ENCODE measurements around the gene SOX4.
A peak's percentile ranks its signal among the peaks of the same experiment; 100 is the strongest.
"Not testable (repeated sequence)": the region's sequence is repeated elsewhere in the genome, so short reads cannot be mapped to it uniquely, and the experiment has no call there.

SOX4 gene

GRCh38 chr6:21593412-21593926 lies at the start of gene SOX4:
Gene SOX4 (plus strand): TSS chr6:21593751. CDS start chr6:21594535, 784 bp downstream.
- DNase-seq: peak; percentile 95

DNA sequence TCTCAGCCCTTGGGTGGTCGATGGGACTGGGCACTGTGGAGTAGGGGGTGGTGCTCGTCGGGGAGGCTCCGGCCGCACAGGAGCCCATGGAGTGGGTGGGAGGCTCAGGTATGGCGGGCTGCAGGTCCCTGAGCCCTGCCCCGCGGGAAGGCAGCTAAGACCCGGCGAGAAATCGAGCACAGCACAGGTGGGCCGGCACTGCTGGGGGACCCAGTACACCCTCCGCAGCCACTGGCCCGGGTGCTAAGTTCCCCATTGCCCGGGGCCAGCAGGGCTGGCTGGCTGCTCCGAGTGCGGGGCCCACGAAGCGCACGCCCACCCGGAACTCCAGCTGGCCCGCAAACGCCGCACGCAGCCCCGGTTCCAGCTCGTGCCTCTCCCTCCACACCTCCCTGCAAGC lies 41.3 kb upstream of the SOX4 start:
- not testable (repeated sequence) for DNase-seq

DNA sequence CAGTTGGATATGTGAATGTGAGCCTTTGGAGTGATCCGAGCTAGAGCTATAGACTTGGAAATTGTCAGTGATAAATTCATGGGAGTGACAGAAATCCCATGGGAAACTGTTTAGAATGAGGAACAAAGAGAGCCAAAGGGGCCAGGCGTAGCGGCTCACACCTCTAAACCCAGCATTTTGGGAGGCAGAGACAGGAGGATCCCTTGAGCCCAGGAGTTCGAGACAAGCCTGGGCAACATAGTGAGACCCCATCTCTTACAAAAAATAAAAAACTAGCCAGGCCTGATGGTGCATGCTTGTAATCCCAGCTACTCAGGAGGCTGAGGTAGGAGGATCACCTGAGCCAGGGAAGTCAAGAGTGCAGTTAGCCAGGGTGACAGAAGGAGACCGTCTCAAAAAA lies 39.3 kb upstream of the SOX4 start:
- DNase-seq: no peak

DNA sequence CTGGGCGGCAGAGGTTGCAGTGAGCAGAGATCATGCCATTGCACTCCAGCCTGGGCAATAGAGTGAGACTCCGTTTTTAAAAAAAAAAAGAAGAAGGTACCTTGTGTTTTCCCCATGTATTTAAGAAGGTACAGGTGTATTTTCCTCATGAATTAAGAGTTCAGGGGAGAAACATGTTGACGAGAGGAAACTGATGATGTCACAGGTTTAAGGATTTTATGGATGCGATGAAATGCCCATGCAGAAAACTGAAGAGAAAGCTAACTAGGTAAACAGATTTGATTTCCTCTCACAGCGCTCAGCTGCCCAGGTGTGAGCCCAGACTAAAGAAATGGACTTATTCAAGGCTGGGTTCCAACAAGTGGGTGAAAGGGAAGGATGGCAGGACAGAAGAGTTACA lies 38.4 kb upstream of the SOX4 start:
- no peak for DNase-seq

DNA sequence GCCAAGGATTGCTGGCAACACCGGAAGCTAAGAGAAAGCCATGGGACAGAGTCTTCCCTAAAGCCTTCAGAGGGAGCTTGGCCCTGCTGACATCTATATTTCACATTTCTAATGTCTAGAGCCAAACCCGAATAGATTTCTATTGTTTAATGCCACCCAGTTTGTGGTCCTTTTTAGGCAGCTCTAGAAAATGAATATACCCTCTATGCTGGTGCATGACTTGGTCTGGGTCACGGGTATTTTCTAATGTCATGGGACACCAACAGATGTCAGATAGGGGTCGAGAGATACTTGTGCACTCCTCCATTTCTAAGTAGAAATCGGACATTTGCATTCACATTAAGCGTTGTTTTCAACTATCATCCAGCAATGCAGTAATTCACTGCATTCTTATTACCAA lies 37.0 kb upstream of the SOX4 start:
- no peak for DNase-seq

GRCh38 chr6:21556968-21557721 lies 36.4 kb upstream of the SOX4 start:
- peak; percentile 7 for DNase-seq

- no peak for DNase-seq
These were observed 34.3 kb upstream of the SOX4 start for GRCh38 chr6:21559238-21559637.

DNA sequence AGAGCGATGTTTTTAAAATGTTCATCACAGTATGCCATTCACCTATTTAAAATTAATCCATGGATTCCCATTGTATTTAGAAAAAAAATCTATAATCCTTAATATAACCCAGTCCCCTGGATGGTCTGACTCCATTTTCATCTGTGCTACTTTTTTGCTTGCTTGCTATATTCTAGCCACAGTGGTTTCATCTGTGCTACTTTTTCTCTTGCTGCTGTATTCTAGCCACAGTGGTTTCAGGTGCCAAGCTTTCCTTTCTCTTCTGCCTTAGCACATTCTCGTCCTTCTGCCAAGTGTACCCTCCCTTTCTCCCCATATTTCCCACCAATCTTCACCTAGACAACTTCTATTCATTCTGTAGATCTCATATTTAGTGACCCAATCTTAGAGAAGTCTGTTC lies 33.3 kb upstream of the SOX4 start:
- DNase-seq: no peak

DNA sequence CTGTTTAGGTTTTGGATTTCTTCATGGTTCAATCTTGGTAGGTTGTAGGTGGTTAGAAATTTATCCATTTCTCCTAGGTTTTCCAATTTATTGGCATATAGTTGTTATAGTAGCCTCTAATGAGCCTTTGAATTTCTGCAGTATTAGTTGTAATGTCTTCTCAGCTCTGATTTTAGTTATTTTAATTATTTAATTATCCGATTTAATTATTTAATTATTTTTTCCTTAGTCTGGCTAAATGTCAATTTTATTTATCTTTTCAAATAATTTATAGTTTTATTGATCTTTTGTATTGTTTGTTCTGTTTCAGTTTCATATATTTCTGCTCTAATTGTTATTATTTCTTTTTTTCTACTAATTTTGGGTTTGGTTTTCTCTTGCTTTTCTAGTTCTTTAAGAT lies 28.1 kb upstream of the SOX4 start:
- DNase-seq: no peak

- DNase-seq: no peak
These were observed 15.0 kb upstream of the SOX4 start for GRCh38 chr6:21578523-21578922.

- no peak for DNase-seq
These were observed 10.9 kb upstream of the SOX4 start for GRCh38 chr6:21582651-21583050.

GRCh38 chr6:21586300-21586699 lies 7.3 kb upstream of the SOX4 start:
- DNase-seq: no peak

GRCh38 chr6:21586740-21587178 lies 6.8 kb upstream of the SOX4 start:
- peak; percentile 82 for DNase-seq

DNA sequence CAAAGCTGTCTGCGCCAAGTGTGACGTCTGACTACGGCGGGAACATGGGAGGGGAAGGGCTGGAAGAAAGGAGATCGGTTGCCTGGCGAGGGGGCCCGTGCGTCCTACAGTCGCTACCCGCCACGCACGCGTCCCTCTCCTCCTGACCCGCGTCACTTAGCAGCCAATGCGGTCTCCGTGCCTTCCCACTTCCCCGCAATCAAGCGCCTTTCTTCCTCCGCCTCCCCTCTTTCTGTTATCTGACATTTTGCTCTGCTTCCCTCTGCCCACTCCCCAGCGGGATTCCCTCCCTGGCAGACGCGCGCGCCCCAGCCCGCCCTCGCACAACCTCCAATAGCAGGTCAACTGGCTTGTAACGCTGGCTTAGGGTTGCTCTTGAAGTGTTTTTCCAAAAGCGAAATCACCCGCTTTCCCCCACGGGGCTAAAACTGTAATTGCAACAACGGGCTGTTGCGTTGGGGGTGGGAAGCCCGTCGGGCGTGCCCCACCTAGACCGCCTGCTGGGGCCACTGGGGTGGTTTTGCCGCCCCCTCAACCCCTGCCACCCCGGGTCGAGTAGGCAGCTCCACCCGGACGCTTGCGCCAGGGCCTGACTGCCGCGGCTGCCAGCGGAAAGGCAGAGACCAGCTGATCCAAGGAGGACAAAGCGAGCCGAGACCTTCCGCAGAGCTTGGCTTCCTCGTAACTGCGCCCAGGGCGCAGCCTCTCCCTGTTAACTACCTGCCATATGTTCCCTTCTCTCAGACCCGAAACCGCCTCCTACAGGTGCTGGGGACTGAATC lies 6.2 kb upstream of the SOX4 start:
- DNase-seq: peak; percentile 66

DNA sequence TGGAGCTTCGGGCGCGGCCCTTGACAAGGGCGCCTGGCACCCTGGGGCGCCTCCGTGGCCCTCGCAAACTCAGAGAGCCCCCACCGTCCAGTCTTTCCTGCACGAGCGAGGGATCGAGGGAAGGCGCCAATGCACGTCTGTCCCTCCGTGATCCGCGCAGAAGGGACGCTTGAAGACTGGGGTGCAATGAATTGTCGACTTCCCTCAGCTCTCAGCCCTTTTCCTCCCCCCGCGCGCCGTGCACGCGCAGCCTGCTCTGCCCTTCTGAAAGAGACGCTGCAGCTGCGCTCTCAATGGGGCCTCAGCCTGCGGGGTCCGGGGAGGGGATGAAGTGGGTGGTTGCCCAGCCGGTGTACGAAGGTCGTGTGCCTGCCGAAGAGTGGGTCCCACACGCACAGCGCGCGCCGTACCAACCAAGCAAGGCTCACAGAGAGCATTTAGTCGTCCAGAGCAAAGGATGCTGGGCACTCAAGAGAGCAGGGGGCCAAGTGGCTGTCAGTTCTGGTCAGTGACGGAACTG lies 5.5 kb upstream of the SOX4 start:
- DNase-seq: no peak

DNA sequence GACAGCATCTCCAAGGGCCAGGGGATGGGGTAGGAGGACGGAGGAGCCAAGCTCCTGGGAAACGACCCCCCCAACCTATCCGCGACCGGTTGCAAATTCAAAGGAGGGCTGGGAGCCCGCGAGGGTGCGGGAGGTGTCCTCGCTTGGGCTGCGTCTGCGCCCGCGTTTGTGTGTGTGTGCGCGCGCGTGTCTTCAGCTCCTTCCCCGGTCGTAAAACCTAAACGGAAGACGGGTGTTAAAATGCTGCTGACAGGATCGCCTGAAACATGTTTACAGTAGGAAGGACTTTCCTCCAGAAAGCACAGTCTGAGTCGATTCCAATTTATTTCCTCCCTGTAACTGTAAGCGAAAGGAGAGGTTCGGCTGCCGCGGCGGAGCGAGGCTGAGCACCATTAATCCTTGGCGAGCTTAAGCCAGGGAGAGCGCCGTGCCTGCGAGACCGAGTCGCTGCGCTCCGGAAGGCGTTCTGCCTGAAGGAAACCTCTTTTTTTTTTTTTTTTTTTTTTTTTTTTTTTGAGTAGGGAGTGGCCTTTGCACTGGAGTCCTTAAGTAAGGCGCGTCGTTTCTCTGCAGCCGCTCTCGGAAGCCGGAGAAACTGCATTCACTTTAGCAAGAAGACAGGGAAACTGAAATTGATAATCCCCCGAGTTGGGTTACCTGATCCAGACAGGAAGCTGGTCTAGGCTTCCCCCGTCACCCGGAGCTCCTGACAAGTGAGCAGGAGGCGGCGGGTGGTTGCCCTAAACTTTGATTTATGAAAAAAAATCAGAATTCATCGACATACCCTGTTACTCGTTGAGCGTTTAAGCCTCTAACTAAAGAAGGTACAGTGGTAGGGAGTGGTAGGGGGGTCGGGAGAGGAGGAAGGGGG lies 4.8 kb upstream of the SOX4 start:
- no peak for DNase-seq

DNA sequence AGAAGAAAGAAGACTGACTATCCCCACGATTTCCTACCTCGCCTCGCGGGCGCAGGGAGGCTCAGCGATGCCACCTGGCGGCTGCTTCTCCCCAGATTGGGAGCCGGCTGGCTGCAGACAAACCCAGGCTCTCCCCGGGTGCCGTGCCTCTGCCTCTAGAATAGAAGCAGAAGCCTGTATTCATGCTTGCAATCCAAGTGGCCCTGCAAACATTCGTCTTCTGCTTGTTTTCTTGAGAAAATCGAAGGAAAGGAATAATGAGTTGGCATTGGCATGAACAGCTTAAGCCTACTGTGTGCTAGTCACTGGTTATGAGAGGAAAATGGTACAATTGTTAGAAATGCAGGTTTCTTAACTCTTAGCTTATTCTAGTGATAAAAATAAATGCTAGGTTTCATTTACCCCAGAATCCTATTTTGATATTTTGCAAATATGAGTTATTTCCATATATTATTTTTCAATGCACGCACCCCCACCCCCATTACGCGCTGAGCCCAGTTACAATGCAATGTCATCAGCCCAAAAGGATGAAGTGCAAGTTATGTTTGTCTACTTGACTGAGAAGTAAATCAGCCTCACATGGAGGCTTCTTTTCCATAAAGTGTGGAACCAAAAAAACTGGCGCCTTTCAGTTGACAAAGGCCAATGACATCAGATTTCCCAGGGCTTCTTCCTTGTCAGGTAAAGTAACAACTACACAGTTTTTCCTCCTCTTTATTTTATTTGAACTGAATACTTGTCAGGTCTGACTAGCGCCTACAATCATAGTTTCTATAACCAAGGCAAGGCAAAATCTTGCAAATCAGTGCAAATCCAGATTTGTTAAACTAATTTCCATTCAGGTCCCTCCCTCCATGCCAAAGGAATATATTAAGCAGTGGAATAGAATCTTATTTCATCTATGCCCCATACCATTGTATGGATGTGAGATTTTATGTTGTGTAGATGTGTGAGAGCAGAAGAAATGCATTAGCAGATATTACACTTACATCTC lies 3.9 kb upstream of the SOX4 start:
- DNase-seq: peak; percentile 73

DNA sequence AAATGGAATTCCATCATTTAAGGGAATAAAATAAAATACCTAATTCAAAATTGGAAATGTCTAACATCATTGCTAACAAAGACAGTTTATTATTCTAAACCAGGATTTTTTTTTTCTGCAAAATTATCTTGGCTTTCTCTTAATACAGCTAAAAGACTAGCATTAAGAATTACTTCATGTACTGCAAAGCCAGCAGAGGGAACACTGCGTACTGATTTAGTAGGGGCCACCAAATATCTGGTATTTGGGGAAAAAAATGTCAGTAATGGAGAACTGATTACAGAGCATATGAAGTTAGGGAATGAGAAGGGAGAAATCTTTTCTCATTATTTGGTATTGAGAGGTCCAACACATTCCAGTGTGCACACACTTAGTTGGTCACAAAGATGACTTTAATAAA lies 3.2 kb upstream of the SOX4 start:
- DNase-seq: no peak

GRCh38 chr6:21591446-21591845 lies 2.1 kb upstream of the SOX4 start:
- DNase-seq: no peak

DNA sequence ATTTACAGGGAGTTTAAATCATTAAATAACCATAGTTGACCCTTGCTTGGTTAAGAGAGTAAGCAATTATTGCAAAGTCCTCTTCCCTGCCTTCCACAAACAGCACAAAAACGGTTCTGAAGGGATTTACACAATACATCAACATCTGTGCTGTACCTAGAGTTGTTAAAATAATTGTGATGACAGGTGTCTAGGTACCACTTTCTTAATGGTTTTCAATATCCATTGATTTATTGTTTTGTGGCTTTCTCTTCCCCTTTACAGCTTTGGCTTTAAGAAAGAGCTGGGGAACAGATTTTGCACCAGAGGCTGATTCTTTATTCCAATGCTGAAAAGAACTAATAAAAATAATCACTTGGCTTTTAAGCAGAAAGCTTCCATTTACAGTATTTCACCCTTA lies 598 bp upstream of the SOX4 start:
- no peak for DNase-seq

GRCh38 chr6:21593927-21594415 lies 420 bp downstream of the SOX4 start:
- DNase-seq: no peak
